HG02642 (cell line): ENCODE results near the gene HOXD9.

Experiments
- ATAC-seq: cut with Tn5 transposase; IDR thresholded peaks from one replicate; pipeline ENCODE4 v1.9.1; 2021; ENCODE audit warnings: mild to moderate bottlenecking; ENCODE audit not compliant: unreplicated experiment, poor library complexity

HOXD9 gene

DNA sequence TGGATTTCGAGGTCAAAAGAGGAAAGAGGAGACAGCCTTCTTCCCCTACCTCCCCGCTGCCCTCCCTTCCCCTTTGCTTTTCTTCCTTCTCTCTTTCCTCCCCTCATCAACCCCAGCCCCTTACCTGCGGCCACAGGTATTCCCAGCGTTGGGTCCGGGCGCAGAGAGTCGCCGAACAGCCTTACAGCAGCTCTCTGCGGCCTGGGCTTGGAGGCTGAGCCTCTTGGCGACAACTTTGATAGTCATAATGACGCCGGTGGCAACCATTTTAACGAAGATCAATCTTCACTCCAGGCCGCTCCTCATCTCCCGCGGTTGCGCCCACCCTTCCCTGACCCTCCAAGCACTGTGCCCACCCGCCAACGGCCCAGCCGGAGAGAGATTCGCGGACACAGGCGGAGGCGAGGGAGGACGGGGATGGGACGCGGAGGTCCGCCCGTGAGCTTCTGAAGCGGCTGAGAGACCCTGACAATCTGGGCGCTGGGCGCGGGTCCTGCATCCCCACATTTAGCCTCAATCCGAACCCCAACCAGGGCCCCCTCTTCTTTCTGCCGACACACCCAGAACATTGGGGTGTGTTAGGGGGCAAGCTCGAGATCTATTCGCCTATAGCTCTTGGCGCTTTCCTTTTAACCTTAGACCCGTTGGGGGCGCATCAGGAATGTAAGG is 37.3 kb upstream of the HOXD9 start:
- ATAC-seq = no peak

DNA sequence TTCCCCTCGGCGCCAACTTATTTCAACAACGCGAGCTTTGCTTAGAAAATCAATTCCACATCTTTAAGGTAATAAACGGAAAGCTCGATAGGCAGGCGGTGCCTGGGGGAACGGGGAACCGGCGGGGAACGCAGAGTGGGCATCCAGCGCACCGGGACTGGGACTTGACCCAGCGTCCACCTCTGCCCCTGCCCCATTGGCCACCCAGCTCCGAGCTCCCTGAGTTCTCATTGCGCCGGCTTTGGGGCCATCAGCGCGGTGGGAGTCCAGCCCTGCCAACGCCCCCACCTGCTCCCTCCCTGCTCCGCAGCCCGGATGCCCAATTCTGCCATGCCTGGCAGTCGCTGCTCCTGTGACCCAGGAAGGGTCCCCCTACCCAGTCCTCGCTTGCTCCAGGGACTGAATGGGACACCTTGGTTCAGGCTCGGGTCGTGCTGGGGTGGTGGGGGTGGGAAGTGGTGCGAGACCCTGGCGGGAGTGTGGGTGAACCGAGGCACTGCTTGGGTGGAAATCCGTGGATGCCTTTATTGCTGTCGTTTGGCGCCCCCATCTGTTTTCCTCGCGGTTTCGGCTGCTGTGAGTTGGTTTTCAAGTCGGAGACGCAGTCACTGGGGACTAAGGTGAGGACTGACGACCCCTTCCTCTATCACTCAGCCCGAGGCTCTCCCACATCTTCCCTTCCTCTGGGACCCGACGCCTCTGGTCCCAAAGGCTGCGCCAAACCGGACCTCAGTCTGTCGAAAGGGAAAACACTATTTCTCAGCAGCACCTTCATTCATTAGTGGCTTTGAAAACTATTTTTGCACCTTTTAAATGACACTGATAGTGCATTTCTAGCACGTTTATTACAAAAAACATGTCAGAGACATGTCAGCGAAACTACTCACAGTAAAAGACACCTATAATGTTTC is 36.4 kb upstream of the HOXD9 start:
- ATAC-seq = no peak

DNA sequence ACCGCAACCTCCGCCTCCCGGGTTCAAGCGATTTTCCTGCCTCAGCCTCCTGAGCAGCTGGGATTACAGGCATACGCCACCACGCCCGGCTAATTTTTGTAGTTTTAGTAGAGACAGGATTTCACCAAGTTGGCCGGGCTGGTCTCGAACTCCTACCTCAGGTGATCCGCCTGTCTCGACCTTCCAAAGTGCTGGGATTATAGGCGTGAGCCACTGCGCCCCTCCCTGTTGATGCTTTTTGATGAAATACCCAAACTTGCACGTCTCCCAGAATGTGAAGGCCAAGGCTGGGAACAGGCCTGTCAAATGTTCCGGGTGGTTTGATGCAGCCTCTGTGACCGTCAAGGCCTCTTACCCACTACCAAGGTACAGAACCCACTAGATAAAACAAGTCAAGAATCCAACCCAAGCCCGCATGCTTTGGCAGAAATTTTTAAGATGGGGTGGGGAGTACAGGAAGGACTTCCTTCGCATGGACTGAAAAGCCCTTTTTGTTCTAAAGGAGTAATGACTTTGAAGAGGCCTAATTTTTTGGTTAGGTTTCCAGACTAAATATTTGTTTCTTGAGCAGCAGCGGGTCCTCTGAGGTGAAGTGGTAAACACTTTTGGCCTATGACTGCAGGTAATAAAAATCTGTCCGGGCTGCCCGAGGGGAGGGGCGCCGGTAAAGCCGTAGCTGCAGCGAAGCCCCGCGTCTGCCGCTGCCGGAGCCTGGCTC is 35.0 kb upstream of the HOXD9 start:
- ATAC-seq = no peak

GRCh38 chr2:176088048-176088936 is 34.2 kb upstream of the HOXD9 start:
- no peak for ATAC-seq

DNA sequence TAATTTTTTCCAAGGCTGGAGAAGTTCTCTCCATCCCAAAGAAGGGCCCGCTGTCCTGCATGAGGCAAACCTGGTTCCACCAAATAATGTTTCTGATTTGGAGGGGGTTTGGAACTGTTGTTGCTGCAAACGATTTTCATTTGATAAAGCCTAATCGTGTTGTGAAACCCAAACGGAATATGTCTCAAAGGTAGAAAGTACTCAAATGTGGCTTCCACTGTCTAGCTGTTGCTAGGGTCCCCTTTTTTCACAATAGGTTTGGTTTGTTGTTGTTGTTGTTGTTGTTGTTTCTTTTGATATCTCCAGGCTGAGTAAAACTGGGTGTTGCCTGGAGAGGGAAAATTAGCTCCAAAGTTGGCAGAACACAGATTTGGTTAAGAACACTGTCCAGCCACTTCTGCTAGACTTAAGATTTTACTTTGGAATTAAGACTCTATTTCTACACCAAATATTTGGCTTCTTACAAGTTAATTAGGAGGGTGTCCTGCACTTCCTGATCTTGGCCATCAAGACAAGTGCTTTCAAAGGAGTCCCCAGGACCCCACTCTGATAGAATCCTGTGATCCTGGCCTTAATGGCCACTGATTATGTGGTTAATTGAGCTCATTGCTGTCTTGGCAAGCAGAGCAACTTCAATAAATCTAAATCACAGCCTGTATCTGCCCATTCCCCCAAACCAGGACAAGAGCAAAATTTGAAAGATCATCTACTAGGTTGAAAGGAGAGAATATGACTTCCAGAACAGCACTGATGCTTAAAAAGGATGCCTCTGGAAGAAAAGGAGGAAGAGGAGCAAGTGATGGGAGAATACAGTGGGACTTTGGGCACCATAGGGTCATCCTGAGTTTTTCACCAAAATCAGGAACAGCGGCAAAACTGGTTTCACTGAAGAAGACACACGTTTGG is 33.3 kb upstream of the HOXD9 start:
- ATAC-seq = no peak

DNA sequence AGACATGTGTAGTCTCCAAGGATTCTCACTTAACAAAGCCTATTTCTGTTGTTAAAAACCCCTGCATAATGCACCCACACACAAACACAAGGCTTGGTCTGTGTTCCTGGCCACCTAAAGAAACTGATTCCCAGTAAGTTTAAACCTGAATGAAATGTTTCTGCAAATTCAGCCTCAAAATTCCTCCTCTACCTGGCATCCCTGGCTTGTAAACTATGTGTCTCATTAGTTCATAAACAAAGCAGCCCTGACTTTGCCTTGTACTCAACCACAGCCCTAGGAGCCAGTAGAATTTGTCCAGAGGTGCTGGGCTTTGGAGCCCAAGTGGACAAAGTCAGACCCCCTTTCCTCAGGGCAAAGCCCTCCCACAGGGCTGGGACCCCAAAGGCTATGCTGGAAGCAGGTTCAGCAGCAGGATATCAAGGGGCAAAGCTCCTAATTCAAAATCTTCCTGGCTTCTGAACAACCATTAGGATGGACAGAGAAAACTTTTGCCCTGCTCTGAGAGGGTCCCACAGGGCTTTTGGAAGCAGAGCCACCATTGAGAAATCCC is 32.6 kb upstream of the HOXD9 start:
- no peak for ATAC-seq

DNA sequence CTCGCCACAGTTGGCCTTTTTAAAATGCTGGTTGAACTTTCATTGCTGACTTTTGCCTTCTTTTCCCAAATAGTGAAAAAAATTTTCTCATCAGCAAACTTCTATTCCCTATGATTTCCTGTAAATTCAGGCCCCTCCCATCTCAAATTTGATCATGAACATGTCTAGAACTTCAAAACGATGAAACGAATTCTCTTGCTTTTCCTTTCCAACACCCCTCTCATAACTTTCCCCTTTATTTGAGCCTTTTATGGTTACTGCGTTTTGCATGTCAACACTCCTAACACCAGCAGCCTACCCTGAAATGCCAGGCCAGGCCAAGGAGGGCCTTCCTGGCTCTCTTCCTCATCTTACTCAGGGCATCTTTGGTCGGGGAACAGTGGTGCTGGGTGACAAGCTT is 31.7 kb upstream of the HOXD9 start:
- ATAC-seq = no peak

DNA sequence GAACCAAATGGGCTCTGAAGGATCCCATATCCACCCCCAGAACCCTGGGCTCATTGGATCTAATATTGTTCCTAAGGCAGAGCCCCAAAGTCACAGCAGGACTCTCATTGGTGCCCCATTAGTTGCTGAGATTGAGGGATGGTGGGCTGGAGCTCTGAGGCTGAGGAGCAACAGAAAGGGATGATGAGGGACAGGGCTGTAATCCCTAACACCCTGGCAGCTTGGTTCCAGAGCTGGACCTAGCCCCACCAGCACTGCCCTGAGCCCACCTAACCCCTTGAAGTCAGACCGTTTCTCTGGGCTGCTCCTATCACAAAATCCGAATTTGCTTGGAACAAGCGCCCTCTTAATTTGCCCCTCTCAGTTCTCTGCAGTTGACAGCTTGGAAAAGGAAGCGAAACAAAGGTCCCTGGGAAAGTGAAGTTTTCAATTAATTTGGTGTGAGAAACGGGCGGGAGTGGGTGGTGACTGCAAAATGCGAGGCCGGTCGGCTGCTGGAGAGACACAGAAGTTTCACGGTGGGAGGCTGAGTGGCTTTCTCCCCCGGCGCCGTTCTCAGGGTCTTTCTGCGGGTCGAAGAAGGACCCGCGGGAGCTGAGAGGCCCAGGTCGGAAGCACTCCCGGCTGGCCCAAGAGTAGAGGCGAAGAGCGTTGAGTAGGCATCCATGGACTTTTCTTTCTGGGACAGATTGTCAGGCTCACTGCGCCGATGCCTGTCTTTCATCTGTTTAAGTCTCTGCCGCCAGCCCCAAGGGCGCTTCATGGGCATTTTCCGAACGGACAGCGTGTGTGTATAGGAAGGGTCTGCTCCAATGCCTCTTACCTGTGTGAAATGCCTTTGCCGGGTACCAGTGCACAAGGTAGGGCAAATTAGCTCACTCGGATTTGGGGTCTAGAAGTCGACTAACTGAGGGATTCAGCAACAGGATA is 30.9 kb upstream of the HOXD9 start:
- no peak for ATAC-seq

- ATAC-seq = no peak
These were observed 30.0 kb upstream of the HOXD9 start, which contains the start of gene HOXD13 for GRCh38 chr2:176092270-176093144. HOXD13 (plus strand) TSS chr2:176092721; CDS start chr2:176092891, 170 bp downstream.

GRCh38 chr2:176093145-176093897 is 29.2 kb upstream of the HOXD9 start:
- no peak for ATAC-seq

DNA sequence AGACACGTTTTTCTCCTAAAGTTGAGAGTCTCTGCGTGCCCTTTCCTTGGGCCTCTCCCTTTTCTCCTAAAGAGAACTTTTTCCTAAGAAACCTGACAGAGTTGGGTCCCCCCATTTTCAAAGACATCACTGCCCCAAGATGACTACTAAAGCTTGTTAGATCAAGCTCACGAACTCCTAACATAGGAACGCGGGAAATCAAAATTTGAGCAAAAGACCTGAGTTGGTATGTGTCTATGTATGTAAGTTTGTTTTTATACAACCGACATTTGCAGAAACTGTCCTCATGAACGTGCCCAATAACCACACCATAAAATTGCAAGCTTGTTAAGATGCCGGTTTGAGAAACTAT is 28.6 kb upstream of the HOXD9 start:
- ATAC-seq = no peak

DNA sequence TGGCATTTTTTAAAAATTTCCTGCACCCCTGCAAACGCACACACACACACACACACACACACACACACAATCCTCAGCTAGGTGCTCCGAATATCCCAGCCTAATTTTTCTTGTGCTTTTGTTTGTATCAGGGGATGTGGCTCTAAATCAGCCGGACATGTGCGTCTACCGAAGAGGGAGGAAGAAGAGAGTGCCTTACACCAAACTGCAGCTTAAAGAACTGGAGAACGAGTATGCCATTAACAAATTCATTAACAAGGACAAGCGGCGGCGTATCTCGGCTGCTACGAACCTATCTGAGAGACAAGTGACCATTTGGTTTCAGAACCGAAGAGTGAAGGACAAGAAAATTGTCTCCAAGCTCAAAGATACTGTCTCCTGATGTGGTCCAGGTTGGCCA is 28.2 kb upstream of the HOXD9 start:
- no peak for ATAC-seq

DNA sequence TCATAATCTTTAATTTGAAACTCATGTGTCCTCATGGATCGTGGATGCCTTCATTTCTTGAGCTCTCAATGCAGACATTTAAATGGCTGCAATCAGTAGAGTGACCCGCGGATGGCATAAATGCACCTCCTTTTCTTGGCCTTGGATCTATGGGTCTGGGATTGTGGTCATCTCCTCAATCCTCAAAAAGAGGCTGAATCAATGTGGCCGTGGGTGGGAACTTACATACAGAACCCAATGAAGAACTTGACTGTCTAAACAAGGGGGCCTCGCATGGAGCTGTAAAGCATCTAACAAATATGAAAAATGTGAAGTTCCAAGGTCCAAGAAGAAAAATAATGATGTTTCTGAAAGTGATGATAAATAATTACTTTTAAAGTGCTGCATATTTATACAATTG is 27.1 kb upstream of the HOXD9 start:
- ATAC-seq = no peak

- no peak for ATAC-seq
These were observed 26.1 kb upstream of the HOXD9 start for GRCh38 chr2:176096243-176096985.

DNA sequence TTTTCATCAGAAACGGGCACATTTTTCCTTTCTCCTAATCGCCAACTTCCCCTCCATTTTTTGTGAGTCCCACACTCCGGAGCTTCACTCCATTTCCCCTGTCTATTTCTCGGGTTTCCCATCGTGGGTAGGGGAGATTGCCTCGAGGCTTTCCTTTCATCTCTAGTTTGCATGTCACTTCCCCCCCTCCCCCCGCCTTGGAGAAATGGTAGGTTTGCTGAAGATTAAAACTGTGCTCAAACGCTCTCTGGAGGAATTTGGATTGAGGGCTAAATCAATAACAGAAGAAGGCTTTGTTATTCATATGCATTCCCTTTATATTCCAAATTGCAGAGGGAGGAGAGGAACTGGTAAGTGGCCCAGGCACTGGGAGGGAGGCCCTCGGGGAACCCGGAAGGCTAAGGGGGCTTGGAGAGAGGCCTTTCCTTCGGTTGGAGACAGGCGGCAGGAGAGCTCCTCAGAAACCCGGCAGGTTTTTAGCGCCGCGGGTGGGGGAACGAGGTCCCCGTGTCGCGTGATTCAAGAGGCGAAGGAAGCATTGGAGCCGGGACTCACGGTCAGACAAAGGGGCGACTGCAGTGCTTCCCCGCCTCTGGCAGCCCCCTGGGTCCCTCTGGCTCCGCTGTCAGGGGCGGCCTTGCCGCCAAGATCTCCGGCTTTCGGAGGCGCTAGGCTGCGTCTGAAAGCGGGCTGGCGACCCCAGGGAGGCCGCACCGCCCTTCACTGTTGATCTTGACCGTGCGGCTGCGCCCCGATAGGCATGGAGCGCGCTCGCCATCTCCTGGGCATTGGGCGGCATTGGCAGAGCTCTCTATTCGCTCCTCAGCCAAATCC is 25.3 kb upstream of the HOXD9 start:
- peak; percentile 82 for ATAC-seq
